GM19372 (cell line): ENCODE results near the gene C10orf71.

Source experiments
- ATAC-seq: cut with Tn5 transposase; IDR thresholded peaks from one replicate; pipeline ENCODE4 v1.9.1; 2021; ENCODE audit warnings: mild to moderate bottlenecking, low read depth, moderate library complexity; ENCODE audit not compliant: unreplicated experiment

C10orf71 gene

GRCh38 chr10:49293208-49293603, 5.8 kb upstream of the C10orf71 start:
- ATAC-seq = no peak

- ATAC-seq = no peak
Measured at GRCh38 chr10:49294731-49295130, 4.2 kb upstream of the C10orf71 start.

GRCh38 chr10:49295297-49295696, 3.7 kb upstream of the C10orf71 start:
- no peak for ATAC-seq

- no peak for ATAC-seq
Measured at GRCh38 chr10:49296382-49296781, 2.6 kb upstream of the C10orf71 start.

GRCh38 chr10:49296836-49297235, 2.1 kb upstream of the C10orf71 start:
- no peak for ATAC-seq

- no peak for ATAC-seq
Measured at GRCh38 chr10:49297818-49298670, 926 bp upstream of the C10orf71 start.

GRCh38 chr10:49298671-49298982, 343 bp upstream of the C10orf71 start:
- no peak for ATAC-seq

- no peak for ATAC-seq
Measured at GRCh38 chr10:49299816-49300139, 808 bp downstream of the C10orf71 start.

GRCh38 chr10:49300140-49300974, 1.4 kb downstream of the C10orf71 start:
- ATAC-seq = no peak

GRCh38 chr10:49301302-49301701, 2.3 kb downstream of the C10orf71 start:
- ATAC-seq = no peak

- ATAC-seq = no peak
Measured at GRCh38 chr10:49302088-49302487, 3.1 kb downstream of the C10orf71 start.

- no peak for ATAC-seq
Measured at GRCh38 chr10:49303711-49304110, 4.7 kb downstream of the C10orf71 start.

GRCh38 chr10:49304137-49304536, 5.2 kb downstream of the C10orf71 start:
- no peak for ATAC-seq

- no peak for ATAC-seq
Measured at GRCh38 chr10:49307921-49308320, 9.0 kb downstream of the C10orf71 start.

- ATAC-seq = no peak
Measured at GRCh38 chr10:49308881-49309280, 9.9 kb downstream of the C10orf71 start.

GRCh38 chr10:49309691-49310411, 10.9 kb downstream of the C10orf71 start:
- peak; percentile 53 for ATAC-seq

GRCh38 chr10:49310460-49310859, 11.5 kb downstream of the C10orf71 start:
- peak; percentile 20 for ATAC-seq

- no peak for ATAC-seq
Measured at GRCh38 chr10:49310901-49311554, 12.1 kb downstream of the C10orf71 start.

- no peak for ATAC-seq
Measured at GRCh38 chr10:49311555-49312236, 12.7 kb downstream of the C10orf71 start.

- no peak for ATAC-seq
Measured at GRCh38 chr10:49312246-49312869, 13.4 kb downstream of the C10orf71 start.
